Measurements from ENCODE around the gene CACNA1B. TPM values are rescaled to one million over a fixed set of nuclear protein-coding genes. Genes with fewer than 3 reads are reported as not detected.

CACNA1B gene
- total and polyA plus RNA-seq, 2 of the 13 experiments (the other 11 are each of a cell fraction or from before 2014, with no cell fraction given), result under 0.01 to 0.04 TPM

DNA sequence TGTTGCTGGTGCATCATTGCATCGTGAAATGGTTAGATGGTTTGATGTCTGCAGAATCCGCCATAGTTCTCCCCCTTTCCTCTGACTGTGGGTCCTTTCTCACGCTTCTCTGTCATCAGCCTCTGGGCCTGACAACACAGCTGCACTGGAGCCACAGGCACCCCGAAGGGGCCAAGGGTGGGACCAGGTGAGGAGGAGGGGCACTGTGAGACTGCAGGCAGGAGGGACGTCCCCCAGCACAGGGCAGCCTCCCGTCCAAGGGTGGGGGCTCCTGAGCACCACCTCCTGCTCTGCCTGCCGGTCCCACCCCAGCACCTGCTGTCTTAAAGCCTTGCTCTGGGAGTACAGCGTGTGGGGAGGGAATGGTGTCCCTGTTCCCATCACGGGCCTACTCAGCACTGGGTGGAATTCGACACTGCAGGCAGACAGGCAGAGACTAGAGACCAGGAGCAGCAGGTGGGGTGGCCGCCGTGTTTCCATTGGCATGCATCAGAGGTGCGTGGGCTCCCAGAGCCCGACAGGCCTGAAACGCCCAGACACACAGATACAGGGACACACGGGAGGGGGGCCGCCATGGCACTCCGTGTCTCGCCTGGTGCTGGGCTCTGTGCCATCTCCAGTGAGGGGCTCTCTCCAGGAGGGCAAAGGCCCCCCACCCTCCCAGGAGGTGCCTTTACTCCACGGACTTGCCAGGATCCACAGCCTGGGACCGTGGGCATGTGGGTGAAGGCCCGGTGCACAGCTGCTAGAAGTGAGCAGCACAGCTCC lies 15.0 kb downstream of the CACNA1B start (continued):
- TF ChIP-seq, protein P1, sequence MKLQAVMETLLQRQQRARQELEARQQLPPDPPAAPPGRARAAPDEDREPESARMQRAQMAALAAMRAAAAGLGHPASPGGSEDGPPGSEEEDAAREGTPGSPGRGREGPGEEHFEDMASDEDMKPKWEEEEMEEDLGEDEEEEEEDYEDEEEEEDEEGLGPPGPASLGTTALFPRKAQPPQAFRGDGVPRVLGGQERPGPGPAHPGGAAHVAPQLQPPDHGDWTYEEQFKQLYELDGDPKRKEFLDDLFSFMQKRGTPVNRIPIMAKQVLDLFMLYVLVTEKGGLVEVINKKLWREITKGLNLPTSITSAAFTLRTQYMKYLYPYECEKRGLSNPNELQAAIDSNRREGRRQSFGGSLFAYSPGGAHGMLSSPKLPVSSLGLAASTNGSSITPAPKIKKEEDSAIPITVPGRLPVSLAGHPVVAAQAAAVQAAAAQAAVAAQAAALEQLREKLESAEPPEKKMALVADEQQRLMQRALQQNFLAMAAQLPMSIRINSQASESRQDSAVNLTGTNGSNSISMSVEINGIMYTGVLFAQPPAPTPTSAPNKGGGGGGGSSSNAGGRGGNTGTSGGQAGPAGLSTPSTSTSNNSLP (IDR thresholded peaks at IDR 0.05; ENCODE audit: low read depth, low read length), result no peak
- TF ChIP-seq ZKSCAN1 (IDR thresholded peaks at IDR 0.05; ENCODE audit: low read length), result no peak
- no peak for TF ChIP-seq KLF9 (CRISPR knock-in tag; IDR thresholded peaks at IDR 0.05; ENCODE audit: low read depth)
- TF ChIP-seq ZFP37 (CRISPR knock-in tag; IDR thresholded peaks at IDR 0.05; ENCODE audit: borderline replicate concordance), result no peak
- TF ChIP-seq TCF7 (IDR thresholded peaks at IDR 0.05; ENCODE audit: low read depth), result no peak
- TF ChIP-seq ZNF589 (CRISPR knock-in tag; conservative IDR thresholded peaks at IDR 0.05), result no peak
- TF ChIP-seq, protein P2, sequence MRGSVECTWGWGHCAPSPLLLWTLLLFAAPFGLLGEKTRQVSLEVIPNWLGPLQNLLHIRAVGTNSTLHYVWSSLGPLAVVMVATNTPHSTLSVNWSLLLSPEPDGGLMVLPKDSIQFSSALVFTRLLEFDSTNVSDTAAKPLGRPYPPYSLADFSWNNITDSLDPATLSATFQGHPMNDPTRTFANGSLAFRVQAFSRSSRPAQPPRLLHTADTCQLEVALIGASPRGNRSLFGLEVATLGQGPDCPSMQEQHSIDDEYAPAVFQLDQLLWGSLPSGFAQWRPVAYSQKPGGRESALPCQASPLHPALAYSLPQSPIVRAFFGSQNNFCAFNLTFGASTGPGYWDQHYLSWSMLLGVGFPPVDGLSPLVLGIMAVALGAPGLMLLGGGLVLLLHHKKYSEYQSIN (CRISPR knock-in tag; IDR thresholded peaks at IDR 0.05; ENCODE audit: borderline replicate concordance), result no peak
- no peak for TF ChIP-seq U2AF1 (optimal IDR thresholded peaks at IDR 0.05; ENCODE audit: low read depth, low read length)

DNA sequence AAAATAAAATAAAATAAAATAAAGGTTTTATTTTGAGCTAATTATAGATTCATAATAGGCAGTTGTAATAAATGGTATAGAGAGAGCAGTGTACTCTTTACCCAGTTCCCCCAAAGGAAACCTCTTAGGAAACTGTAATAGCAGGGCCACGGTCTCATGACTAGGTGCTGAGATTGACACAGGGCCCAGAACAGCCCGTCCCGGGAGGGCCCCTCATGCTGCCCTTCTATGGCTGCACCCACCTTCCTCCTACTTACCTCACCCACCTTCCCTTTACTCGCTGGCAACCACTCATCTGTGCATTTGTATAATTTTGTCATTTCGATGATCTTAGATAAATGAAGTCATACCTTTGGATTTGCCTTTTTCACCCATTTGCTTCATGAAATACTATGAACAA lies 16.1 kb downstream of the CACNA1B start:
- ATAC-seq (no peak), DNase-seq (ENCODE audit: low spot score) (no peak), FAIRE-seq (no peak)
- BruUV-seq (replicated peaks), result no TSS peak
- 31% methylated on average over 5 of the region's 5 CpGs for WGBS (ENCODE audit: low lambda C conversion rate)
- H3K9me3 ChIP-seq (ENCODE audit: low read length), result no peaks in the 10 kb centered on the region
- no peaks in the 10 kb centered on the region for H3K79me2 ChIP-seq (ENCODE audit: insufficient read depth, low read length)
- H3K36me3 ChIP-seq (replicated peaks in 1 of 2; ENCODE audit: control insufficient read depth in 1 of 2, insufficient read depth in 2 of 2, low read length in 2 of 2), result no peaks in the 10 kb centered on the region
- H3K4me1 ChIP-seq (ENCODE audit: insufficient read depth, low read length), result no peaks in the 10 kb centered on the region
- no peak overlapping the region for H2AFZ ChIP-seq (ENCODE audit: low read length)
- intact Hi-C loops (cut with micrococcal nuclease; ENCODE audit: unreplicated experiment), result no loop called here
- H3K4me2 ChIP-seq (ENCODE audit: low read depth, low read length), result no peak overlapping the region
- CTCF ChIA-PET (ENCODE audit: low intra/inter-chr PET ratio, low total read pairs), result no interaction called here
- H4K20me1 ChIP-seq (ENCODE audit: insufficient read depth, low read length), result peaks cover 2% of the 10 kb centered on the region; the same call in 1 of the 2 replicates
- POLR2A ChIA-PET, result no interaction called here
- H3K9ac ChIP-seq (ENCODE audit: insufficient read depth, low read depth, low read length), result no peak overlapping the region
- H3K4me3 ChIP-seq (replicated peaks in 1 of 3; ENCODE audit: insufficient read depth in 1 of 3, low read depth in 2 of 3, low read length in 3 of 3), result no peak overlapping the region
- in situ Hi-C loops (cut with HindIII; ENCODE audit: extremely low pct_ligation_motif_present, low pct_unique_long_range_greater_than_20kb), result no loop called here
- no peak overlapping the region for H3K27ac ChIP-seq (ENCODE audit: extremely low read length, insufficient read depth, low read length)
- H3K27me3 ChIP-seq (ENCODE audit: control insufficient read depth in 1 of 2, insufficient read depth in 2 of 2, low read length in 2 of 2), result peaks cover 6 to 28% of the 10 kb centered on the region in 2 experiments; a peak in 3 of 5 replicates
- TF ChIP-seq ZNF577 (CRISPR knock-in tag; IDR thresholded peaks at IDR 0.05; ENCODE audit: borderline replicate concordance, low read depth), result no peak
- TF ChIP-seq, protein P3, sequence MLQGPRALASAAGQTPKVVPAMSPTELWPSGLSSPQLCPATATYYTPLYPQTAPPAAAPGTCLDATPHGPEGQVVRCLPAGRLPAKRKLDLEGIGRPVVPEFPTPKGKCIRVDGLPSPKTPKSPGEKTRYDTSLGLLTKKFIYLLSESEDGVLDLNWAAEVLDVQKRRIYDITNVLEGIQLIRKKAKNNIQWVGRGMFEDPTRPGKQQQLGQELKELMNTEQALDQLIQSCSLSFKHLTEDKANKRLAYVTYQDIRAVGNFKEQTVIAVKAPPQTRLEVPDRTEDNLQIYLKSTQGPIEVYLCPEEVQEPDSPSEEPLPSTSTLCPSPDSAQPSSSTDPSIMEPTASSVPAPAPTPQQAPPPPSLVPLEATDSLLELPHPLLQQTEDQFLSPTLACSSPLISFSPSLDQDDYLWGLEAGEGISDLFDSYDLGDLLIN (CRISPR knock-in tag; IDR thresholded peaks at IDR 0.05; ENCODE audit: borderline replicate concordance), result no peak
- no peak for TF ChIP-seq MED1 (CRISPR knock-in tag; IDR thresholded peaks at IDR 0.05)
- TF ChIP-seq, protein P4, sequence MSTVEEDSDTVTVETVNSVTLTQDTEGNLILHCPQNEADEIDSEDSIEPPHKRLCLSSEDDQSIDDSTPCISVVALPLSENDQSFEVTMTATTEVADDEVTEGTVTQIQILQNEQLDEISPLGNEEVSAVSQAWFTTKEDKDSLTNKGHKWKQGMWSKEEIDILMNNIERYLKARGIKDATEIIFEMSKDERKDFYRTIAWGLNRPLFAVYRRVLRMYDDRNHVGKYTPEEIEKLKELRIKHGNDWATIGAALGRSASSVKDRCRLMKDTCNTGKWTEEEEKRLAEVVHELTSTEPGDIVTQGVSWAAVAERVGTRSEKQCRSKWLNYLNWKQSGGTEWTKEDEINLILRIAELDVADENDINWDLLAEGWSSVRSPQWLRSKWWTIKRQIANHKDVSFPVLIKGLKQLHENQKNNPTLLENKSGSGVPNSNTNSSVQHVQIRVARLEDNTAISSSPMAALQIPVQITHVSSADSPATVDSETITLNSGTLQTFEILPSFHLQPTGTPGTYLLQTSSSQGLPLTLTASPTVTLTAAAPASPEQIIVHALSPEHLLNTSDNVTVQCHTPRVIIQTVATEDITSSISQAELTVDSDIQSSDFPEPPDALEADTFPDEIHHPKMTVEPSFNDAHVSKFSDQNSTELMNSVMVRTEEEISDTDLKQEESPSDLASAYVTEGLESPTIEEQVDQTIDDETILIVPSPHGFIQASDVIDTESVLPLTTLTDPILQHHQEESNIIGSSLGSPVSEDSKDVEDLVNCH (CRISPR knock-in tag; IDR thresholded peaks at IDR 0.05), result no peak
- TF ChIP-seq, protein P5, sequence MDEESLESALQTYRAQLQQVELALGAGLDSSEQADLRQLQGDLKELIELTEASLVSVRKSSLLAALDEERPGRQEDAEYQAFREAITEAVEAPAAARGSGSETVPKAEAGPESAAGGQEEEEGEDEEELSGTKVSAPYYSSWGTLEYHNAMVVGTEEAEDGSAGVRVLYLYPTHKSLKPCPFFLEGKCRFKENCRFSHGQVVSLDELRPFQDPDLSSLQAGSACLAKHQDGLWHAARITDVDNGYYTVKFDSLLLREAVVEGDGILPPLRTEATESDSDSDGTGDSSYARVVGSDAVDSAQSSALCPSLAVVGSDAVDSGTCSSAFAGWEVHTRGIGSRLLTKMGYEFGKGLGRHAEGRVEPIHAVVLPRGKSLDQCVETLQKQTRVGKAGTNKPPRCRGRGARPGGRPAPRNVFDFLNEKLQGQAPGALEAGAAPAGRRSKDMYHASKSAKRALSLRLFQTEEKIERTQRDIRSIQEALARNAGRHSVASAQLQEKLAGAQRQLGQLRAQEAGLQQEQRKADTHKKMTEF (CRISPR knock-in tag; IDR thresholded peaks at IDR 0.05), result no peak
- no peak for TF ChIP-seq ZNF282 (IDR thresholded peaks at IDR 0.05; ENCODE audit: partially characterized antibody)

Data from HepG2 (cell line).